HG03520 (cell line): ENCODE data around the gene REM1.

Experiments
- ATAC-seq: cut with Tn5 transposase; IDR thresholded peaks from one replicate; pipeline ENCODE4 v1.9.1; 2021; ENCODE audit warnings: mild to moderate bottlenecking, moderate library complexity; ENCODE audit not compliant: unreplicated experiment

REM1 gene

GRCh38 chr20:31522731-31523130, 47.6 kb downstream of the REM1 start:
- ATAC-seq: no peak

GRCh38 chr20:31523361-31524283, 48.5 kb downstream of the REM1 start:
- no peak for ATAC-seq

- no peak for ATAC-seq
These were observed 52.2 kb downstream of the REM1 start for GRCh38 chr20:31527266-31527665.
